ENCODE data around the gene SLC43A3. TPM values are rescaled to one million over a fixed set of nuclear protein-coding genes. Genes with fewer than 3 reads are reported as not detected.

The SLC43A3 gene
- total RNA-seq, 1 experiment from 2014 or later, result 21.4 TPM

GRCh38 chr11:57407941-57408475, 18.9 kb downstream of the SLC43A3 start:
- no peaks in the 10 kb centered on the region for H3K9me3 ChIP-seq (ENCODE audit: control insufficient read depth, low read depth, low read length)
- no peak overlapping the region for H3K56ac ChIP-seq (ENCODE audit: insufficient read length, low read depth, low read length)
- no peaks in the 10 kb centered on the region for H3K23me2 ChIP-seq (ENCODE audit: insufficient read length, low read depth, low read length, poor library complexity, severe bottlenecking)
- no peak overlapping the region for H4K8ac ChIP-seq (replicated peaks; ENCODE audit: insufficient read length, low read depth, low read length)
- H2AK5ac ChIP-seq (ENCODE audit: insufficient read length, low read length), result no peak overlapping the region
- H2BK15ac ChIP-seq (ENCODE audit: low read depth, low read length), result no peak overlapping the region
- H3K4me1 ChIP-seq (ENCODE audit: insufficient read depth, low read length), result no peaks in the 10 kb centered on the region
- no CpG with 5 or more reads among the region's 8 CpGs for WGBS (ENCODE audit: extremely low coverage, insufficient read length, low lambda C conversion rate)
- no peak overlapping the region for H3K23ac ChIP-seq (ENCODE audit: insufficient read length, low read depth, low read length)
- no peak overlapping the region for H3K18ac ChIP-seq (ENCODE audit: insufficient read length, low read depth, low read length)
- Mint-ChIP-seq H3K4me3 (no peak overlapping the region), H3K27ac (no peak overlapping the region), H3K27me3 (ENCODE audit: low read depth) (no peaks in the 10 kb centered on the region), H3K9me3 (no peaks in the 10 kb centered on the region; a peak in 1 of 5 replicates), H3K36me3 (ENCODE audit: insufficient read depth in 1 of 3, low read depth in 3 of 3) (peaks cover 12 to 41% (median 23%) of the 10 kb centered on the region in 3 experiments; a peak in 6 of 7 replicates), H3K4me1 (0 out of 4 replicates have a peak, but pooled peaks cover 0 to 3% of the 10 kb centered on the region in 2 experiments)
- no peak overlapping the region for H3K4me2 ChIP-seq (ENCODE audit: insufficient read depth, insufficient read length, low read length)
- no peak overlapping the region for H3K14ac ChIP-seq (ENCODE audit: insufficient read depth, low read length)
- H3K9ac ChIP-seq (ENCODE audit: extremely low read depth, insufficient read length, low read length), result no peak overlapping the region
- H2BK12ac ChIP-seq (ENCODE audit: insufficient read length, low read depth, low read length), result no peak overlapping the region
- H3K27me3 ChIP-seq (ENCODE audit: insufficient read depth, low read length), result no peaks in the 10 kb centered on the region
- H4K91ac ChIP-seq (ENCODE audit: insufficient read length, low read depth, low read length), result no peak overlapping the region
- no peak overlapping the region for H4K5ac ChIP-seq (ENCODE audit: insufficient read length, low read depth, low read length)
- no peak overlapping the region for H2AFZ ChIP-seq (ENCODE audit: low read length)
- no peaks in the 10 kb centered on the region for H3K79me1 ChIP-seq (ENCODE audit: insufficient read depth, low read depth, low read length, poor library complexity, severe bottlenecking)
- DNase-seq, result no peak
- no peak overlapping the region for H2BK20ac ChIP-seq (ENCODE audit: low read depth, low read length, poor library complexity, severe bottlenecking)
- H3K27ac ChIP-seq (ENCODE audit: insufficient read length, low read depth, low read length), result no peak overlapping the region
- no peak for TF ChIP-seq CTCF (conservative IDR thresholded peaks at IDR 0.05)
- H2BK120ac ChIP-seq (ENCODE audit: low read depth, low read length, poor library complexity, severe bottlenecking), result no peak overlapping the region
- no peaks in the 10 kb centered on the region for H3K79me2 ChIP-seq (ENCODE audit: insufficient read depth, low read length)
- no peak overlapping the region for H3T11ph ChIP-seq (ENCODE audit: low read length)
- H4K20me1 ChIP-seq (ENCODE audit: control insufficient read depth, insufficient read depth, insufficient read length), result no peaks in the 10 kb centered on the region
- no peak overlapping the region for H3K4ac ChIP-seq (ENCODE audit: low read depth, low read length)
- H2BK5ac ChIP-seq (ENCODE audit: insufficient read length, low read length), result no peak overlapping the region

All from H9 (cell line).